Epithelial cell of proximal tubule (primary cell): Measurements from ENCODE around the gene IGSF9. TPM values are rescaled to one million over a fixed set of nuclear protein-coding genes. Genes with fewer than 3 reads are reported as not detected.

Experiments used
- DNase-seq: peaks from one replicate; pipeline ENCODE4 v3.0.0-alpha.2; 2011; ENCODE audit warnings: low read depth
- H3K4me3 ChIP-seq: 2 replicates; pipeline ENCODE4 v1.5.1; 2011; ENCODE audit warnings: low read depth, mild to moderate bottlenecking, low read length
- total RNA-seq: library from RNA; depleted of rRNA; stranded (reverse); fragments of >200 nt; gene quantifications from 2 replicates; pipeline ENCODE4 v1.2.3, GENCODE V29; 2015
- TF ChIP-seq, protein P1 (sequence below): conservative IDR thresholded peaks from 2 replicates; pipeline ENCODE4 v1.5.1; 2012; ENCODE audit warnings: low read depth, mild to moderate bottlenecking, low read length

Gene IGSF9
- total RNA-seq, 1 donor from 2014 or later, result 1.4 TPM

- no peak overlapping the region for H3K4me3 ChIP-seq
- TF ChIP-seq, protein P1, sequence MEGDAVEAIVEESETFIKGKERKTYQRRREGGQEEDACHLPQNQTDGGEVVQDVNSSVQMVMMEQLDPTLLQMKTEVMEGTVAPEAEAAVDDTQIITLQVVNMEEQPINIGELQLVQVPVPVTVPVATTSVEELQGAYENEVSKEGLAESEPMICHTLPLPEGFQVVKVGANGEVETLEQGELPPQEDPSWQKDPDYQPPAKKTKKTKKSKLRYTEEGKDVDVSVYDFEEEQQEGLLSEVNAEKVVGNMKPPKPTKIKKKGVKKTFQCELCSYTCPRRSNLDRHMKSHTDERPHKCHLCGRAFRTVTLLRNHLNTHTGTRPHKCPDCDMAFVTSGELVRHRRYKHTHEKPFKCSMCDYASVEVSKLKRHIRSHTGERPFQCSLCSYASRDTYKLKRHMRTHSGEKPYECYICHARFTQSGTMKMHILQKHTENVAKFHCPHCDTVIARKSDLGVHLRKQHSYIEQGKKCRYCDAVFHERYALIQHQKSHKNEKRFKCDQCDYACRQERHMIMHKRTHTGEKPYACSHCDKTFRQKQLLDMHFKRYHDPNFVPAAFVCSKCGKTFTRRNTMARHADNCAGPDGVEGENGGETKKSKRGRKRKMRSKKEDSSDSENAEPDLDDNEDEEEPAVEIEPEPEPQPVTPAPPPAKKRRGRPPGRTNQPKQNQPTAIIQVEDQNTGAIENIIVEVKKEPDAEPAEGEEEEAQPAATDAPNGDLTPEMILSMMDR, result no peak
- no peak for DNase-seq
Measured at GRCh38 chr1:159964144-159964543, 18.7 kb upstream of the IGSF9 start.

- TF ChIP-seq, protein P1, result no peak
- no peak overlapping the region for H3K4me3 ChIP-seq
- DNase-seq, result no peak
Measured at GRCh38 chr1:159962176-159962575, 16.8 kb upstream of the IGSF9 start.

DNA sequence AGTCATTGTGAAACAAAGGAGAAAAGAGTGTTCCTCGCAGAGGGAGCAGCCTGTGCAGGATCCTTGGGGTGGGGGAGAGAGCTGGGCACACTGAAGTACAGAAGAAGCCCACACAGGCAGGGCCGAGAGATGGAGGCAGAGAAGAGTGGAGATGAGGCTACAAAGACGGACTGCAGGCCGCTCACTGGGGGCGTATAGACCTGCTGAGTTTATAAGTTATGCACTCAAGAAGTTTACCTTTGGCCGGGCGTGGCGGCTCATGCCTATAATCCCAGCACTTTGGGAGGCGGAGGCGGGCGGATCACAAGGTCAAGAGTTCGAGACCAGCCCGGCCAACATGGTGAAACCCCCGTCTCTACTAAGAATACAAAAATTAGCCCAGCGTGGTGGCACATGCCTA is 16.2 kb upstream of the IGSF9 start:
- DNase-seq, result no peak
- H3K4me3 ChIP-seq, result no peak overlapping the region
- TF ChIP-seq, protein P1, result no peak

GRCh38 chr1:159960721-159961381 is 15.4 kb upstream of the IGSF9 start:
- TF ChIP-seq, protein P1, result no peak
- no peak for DNase-seq
- H3K4me3 ChIP-seq, result no peak overlapping the region

- no peak overlapping the region for H3K4me3 ChIP-seq
- TF ChIP-seq, protein P1, result no peak
- no peak for DNase-seq
Measured at GRCh38 chr1:159959451-159959850, 14.0 kb upstream of the IGSF9 start.

DNA sequence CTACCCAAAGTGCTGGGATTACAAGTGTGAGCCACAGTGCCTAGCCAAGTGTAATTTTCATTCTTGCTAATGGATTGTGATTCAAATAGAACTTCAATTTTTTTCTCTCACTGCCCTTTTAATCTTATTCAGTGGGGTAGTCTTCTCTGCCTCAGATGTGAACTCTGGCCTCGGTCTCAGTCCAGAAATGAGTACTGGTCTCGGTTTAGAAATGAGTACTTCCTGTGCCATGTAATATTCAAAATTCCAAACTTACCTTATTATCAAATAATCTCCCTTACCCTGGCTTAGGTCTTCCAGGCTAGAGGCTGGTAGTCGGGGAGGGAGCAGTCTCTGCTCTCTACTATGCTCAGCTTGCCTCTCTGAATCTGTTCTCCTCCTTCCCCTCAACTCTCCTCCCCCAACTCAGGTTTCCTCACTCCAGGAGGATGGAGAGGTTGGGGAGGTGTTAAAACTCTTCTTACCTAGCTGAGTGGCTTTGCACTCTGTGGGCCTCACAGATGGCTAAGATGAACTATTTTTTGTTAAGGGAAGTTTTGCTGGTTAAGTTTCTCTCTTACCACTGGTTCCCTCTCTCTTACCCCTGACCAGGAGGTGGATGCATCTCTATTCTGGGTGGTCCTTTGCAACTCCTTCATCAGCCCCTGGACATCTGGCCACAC is 13.4 kb upstream of the IGSF9 start:
- no peak for DNase-seq
- TF ChIP-seq, protein P1, result no peak
- H3K4me3 ChIP-seq, result no peak overlapping the region
